ENCODE results near the gene SDSL. TPM values are rescaled to one million over a fixed set of nuclear protein-coding genes. Genes with fewer than 3 reads are reported as not detected.
A peak's percentile ranks its signal among the peaks of the same experiment; 100 is the strongest.

The SDSL gene
- total and polyA plus RNA-seq, 2 of the 13 experiments (the other 11 are each of a cell fraction or from before 2014, with no cell fraction given) = 1.2 to 1.7 TPM

DNA sequence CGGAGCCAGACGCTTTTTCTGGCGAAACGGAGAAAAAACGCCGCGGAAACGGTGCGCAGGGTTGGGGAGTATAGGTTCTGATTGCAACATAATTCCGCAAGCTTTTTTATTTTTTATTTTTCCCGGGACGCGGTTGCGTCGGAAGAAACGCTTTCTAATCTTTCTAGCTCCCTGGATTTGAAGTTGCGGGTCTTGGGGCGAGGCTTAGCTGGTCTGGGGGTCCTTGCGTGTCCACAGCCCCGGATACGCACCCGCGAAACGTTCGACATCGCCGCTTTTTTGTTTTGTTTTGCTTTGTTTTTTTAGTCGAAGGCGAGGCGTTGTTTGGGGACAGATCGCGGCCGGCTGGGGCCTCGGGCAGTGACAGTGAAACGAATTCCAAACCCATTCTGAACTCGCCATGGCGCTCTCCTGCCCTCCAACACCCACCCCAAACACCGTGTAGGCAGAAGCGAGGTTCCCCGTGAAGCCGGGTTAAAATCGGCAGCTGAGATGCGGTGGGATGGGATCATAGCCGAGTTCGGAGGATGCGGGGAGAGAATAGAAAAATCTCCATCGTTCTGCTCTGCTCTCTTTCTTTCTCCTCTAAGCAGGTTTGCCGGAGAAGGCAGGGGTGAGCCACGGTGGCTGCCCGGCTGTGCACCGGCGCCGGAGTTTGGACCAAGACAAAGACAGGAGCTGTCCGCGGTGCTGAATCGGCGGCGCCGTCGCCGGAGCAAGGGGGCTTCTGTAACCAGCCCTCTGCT, 57.6 kb downstream of the SDSL start (continued):
- TF ChIP-seq ZNF430 (CRISPR knock-in tag; IDR thresholded peaks at IDR 0.05) (peak; percentile 63; the same call in 1 of the 2 replicates), HOXA7 (CRISPR knock-in tag; IDR thresholded peaks at IDR 0.05) (no peak), HNF4A (CRISPR knock-in tag; IDR thresholded peaks at IDR 0.05) (peak; percentile 47; the same call in 1 of the 2 replicates), ZNF256 (CRISPR knock-in tag; conservative IDR thresholded peaks at IDR 0.05) (peak; percentile 82), ZIK1 (CRISPR knock-in tag; IDR thresholded peaks at IDR 0.05; ENCODE audit: borderline replicate concordance, low read depth) (no peak), TEAD2 (CRISPR knock-in tag; IDR thresholded peaks at IDR 0.05) (no peak), ZNF367 (CRISPR knock-in tag; IDR thresholded peaks at IDR 0.05; ENCODE audit: borderline replicate concordance) (peak; percentile 84; the same call in 1 of the 2 replicates), MXI1 (IDR thresholded peaks at IDR 0.05; ENCODE audit: borderline replicate concordance, low read depth, low read length) (no peak), TOE1 (CRISPR knock-in tag; IDR thresholded peaks at IDR 0.05) (no peak)
- TF ChIP-seq, protein P1, sequence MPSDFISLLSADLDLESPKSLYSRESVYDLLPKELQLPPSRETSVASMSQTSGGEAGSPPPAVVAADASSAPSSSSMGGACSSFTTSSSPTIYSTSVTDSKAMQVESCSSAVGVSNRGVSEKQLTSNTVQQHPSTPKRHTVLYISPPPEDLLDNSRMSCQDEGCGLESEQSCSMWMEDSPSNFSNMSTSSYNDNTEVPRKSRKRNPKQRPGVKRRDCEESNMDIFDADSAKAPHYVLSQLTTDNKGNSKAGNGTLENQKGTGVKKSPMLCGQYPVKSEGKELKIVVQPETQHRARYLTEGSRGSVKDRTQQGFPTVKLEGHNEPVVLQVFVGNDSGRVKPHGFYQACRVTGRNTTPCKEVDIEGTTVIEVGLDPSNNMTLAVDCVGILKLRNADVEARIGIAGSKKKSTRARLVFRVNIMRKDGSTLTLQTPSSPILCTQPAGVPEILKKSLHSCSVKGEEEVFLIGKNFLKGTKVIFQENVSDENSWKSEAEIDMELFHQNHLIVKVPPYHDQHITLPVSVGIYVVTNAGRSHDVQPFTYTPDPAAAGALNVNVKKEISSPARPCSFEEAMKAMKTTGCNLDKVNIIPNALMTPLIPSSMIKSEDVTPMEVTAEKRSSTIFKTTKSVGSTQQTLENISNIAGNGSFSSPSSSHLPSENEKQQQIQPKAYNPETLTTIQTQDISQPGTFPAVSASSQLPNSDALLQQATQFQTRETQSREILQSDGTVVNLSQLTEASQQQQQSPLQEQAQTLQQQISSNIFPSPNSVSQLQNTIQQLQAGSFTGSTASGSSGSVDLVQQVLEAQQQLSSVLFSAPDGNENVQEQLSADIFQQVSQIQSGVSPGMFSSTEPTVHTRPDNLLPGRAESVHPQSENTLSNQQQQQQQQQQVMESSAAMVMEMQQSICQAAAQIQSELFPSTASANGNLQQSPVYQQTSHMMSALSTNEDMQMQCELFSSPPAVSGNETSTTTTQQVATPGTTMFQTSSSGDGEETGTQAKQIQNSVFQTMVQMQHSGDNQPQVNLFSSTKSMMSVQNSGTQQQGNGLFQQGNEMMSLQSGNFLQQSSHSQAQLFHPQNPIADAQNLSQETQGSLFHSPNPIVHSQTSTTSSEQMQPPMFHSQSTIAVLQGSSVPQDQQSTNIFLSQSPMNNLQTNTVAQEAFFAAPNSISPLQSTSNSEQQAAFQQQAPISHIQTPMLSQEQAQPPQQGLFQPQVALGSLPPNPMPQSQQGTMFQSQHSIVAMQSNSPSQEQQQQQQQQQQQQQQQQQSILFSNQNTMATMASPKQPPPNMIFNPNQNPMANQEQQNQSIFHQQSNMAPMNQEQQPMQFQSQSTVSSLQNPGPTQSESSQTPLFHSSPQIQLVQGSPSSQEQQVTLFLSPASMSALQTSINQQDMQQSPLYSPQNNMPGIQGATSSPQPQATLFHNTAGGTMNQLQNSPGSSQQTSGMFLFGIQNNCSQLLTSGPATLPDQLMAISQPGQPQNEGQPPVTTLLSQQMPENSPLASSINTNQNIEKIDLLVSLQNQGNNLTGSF (CRISPR knock-in tag; IDR thresholded peaks at IDR 0.05) = peak; percentile 79; the same call in 1 of the 2 replicates
- TF ChIP-seq, protein P2, sequence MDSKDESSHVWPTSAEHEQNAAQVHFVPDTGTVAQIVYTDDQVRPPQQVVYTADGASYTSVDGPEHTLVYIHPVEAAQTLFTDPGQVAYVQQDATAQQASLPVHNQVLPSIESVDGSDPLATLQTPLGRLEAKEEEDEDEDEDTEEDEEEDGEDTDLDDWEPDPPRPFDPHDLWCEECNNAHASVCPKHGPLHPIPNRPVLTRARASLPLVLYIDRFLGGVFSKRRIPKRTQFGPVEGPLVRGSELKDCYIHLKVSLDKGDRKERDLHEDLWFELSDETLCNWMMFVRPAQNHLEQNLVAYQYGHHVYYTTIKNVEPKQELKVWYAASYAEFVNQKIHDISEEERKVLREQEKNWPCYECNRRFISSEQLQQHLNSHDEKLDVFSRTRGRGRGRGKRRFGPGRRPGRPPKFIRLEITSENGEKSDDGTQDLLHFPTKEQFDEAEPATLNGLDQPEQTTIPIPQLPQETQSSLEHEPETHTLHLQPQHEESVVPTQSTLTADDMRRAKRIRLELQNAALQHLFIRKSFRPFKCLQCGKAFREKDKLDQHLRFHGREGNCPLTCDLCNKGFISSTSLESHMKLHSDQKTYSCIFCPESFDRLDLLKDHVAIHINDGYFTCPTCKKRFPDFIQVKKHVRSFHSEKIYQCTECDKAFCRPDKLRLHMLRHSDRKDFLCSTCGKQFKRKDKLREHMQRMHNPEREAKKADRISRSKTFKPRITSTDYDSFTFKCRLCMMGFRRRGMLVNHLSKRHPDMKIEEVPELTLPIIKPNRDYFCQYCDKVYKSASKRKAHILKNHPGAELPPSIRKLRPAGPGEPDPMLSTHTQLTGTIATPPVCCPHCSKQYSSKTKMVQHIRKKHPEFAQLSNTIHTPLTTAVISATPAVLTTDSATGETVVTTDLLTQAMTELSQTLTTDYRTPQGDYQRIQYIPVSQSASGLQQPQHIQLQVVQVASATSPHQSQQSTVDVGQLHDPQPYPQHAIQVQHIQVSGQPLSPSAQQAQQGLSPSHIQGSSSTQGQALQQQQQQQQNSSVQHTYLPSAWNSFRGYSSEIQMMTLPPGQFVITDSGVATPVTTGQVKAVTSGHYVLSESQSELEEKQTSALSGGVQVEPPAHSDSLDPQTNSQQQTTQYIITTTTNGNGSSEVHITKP (CRISPR knock-in tag; IDR thresholded peaks at IDR 0.05; ENCODE audit: low read depth) = no peak
- TF ChIP-seq, protein P3, sequence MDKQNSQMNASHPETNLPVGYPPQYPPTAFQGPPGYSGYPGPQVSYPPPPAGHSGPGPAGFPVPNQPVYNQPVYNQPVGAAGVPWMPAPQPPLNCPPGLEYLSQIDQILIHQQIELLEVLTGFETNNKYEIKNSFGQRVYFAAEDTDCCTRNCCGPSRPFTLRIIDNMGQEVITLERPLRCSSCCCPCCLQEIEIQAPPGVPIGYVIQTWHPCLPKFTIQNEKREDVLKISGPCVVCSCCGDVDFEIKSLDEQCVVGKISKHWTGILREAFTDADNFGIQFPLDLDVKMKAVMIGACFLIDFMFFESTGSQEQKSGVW (CRISPR knock-in tag; IDR thresholded peaks at IDR 0.05; ENCODE audit: borderline replicate concordance) = no peak
- TF ChIP-seq, protein P4, sequence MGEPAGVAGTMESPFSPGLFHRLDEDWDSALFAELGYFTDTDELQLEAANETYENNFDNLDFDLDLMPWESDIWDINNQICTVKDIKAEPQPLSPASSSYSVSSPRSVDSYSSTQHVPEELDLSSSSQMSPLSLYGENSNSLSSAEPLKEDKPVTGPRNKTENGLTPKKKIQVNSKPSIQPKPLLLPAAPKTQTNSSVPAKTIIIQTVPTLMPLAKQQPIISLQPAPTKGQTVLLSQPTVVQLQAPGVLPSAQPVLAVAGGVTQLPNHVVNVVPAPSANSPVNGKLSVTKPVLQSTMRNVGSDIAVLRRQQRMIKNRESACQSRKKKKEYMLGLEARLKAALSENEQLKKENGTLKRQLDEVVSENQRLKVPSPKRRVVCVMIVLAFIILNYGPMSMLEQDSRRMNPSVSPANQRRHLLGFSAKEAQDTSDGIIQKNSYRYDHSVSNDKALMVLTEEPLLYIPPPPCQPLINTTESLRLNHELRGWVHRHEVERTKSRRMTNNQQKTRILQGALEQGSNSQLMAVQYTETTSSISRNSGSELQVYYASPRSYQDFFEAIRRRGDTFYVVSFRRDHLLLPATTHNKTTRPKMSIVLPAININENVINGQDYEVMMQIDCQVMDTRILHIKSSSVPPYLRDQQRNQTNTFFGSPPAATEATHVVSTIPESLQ (CRISPR knock-in tag; conservative IDR thresholded peaks at IDR 0.05) = 0 out of 2 replicates have a peak, but pooled peaks have one; percentile 68
- TF ChIP-seq, protein P5, sequence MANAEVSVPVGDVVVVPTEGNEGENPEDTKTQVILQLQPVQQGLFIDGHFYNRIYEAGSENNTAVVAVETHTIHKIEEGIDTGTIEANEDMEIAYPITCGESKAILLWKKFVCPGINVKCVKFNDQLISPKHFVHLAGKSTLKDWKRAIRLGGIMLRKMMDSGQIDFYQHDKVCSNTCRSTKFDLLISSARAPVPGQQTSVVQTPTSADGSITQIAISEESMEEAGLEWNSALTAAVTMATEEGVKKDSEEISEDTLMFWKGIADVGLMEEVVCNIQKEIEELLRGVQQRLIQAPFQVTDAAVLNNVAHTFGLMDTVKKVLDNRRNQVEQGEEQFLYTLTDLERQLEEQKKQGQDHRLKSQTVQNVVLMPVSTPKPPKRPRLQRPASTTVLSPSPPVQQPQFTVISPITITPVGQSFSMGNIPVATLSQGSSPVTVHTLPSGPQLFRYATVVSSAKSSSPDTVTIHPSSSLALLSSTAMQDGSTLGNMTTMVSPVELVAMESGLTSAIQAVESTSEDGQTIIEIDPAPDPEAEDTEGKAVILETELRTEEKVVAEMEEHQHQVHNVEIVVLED (CRISPR knock-in tag; IDR thresholded peaks at IDR 0.05; ENCODE audit: borderline replicate concordance) = no peak
